HTR-8/SVneo (cell line): ENCODE results near the gene TNF.

Experiments used
- DNase-seq: peaks from one replicate; pipeline ENCODE4 v3.0.0; 2011; ENCODE audit warnings: low spot score, mixed read lengths; ENCODE audit not compliant: insufficient read length
- FAIRE-seq: peaks from 2 replicates; lab custom pipeline; 2011; peaks lifted over from hg19 to GRCh38; lab: Jason Lieb, UNC

The TNF gene

GRCh38 chr6:31575335-31575901, at the start of gene TNF:
TNF (plus strand) TSS chr6:31575565; CDS start chr6:31575742, 177 bp downstream.
- DNase-seq (no peak), FAIRE-seq (no peak)

- FAIRE-seq, result peak; percentile 4
These were observed 49.3 kb upstream of the TNF start for GRCh38 chr6:31525932-31526591.

GRCh38 chr6:31528307-31528777, 47.0 kb upstream of the TNF start:
- FAIRE-seq (no peak), DNase-seq (no peak)

More at GRCh38 chr6:31525932-31526591, 49.3 kb upstream of the TNF start:
- no peak for DNase-seq

- FAIRE-seq, result no peak
- no peak for DNase-seq
These were observed 46.5 kb upstream of the TNF start, which contains the start of gene MCCD1 for GRCh38 chr6:31528821-31529328. MCCD1 (plus strand) TSS chr6:31528962; CDS start chr6:31529015, 53 bp downstream.

- FAIRE-seq (no peak), DNase-seq (no peak)
These were observed 45.8 kb upstream of the TNF start for GRCh38 chr6:31529329-31530150.

DNA sequence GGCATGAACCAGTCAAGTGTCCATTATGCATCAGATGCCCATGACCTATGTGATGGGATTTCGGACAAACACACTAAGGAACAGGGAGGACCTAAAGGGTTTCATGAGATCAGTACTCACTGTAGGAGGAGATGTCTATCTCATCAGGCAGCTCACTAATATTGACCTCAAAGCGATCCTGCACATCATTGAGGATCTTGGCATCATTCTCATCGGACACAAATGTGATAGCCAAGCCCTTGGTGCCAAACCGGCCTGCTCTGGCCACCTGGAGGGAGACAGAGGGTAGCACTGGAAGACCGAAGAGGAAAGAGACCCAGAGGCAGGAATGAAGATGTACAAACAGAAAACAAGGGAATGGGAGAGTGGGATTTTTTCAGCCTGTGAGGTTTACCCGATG, 44.7 kb upstream of the TNF start:
- FAIRE-seq (peak; percentile 16), DNase-seq (no peak)

- FAIRE-seq, result no peak
- no peak for DNase-seq
These were observed 44.2 kb upstream of the TNF start for GRCh38 chr6:31531162-31531561.

GRCh38 chr6:31531771-31532643, 43.4 kb upstream of the TNF start:
- FAIRE-seq (no peak), DNase-seq (no peak)

DNA sequence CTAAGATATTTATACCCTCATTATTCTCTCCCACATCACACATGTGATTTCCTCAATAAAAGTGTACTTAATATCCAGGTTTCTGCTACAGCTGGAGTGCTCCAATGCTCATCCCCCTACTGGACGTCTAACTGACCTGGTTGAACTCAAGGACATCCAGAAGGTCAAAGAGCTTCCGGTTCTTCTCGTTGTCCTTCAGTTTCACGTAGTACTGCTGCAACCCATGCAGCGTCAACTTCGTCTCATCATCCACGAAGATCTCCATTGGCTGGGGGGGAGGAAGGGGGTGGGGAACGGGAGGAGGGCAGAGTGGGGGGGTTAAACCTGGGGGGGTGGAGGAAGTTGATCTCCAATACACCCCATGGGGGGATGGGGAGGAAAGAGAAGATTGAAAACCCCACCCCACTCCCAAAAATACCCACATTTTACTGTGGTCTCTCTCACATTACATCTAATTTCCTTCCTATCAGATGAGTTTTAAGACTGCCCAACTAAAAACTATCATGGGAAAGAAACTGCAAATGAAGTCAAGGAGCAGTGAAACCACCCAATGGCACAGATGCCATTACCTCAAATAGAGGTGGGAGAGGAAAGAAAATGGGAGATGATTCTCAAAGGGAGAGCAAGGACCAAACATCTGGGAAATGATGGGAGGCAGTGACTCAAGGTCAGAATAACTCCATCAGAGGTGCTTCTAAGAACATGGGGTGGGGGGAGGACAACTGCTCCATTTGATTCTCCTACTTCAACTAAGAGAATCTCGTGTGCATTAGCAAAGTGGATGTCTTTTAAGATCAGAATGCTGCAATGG, 42.5 kb upstream of the TNF start:
- DNase-seq (no peak), FAIRE-seq (no peak)

GRCh38 chr6:31533455-31533841, 41.9 kb upstream of the TNF start:
- no peak for DNase-seq
- no peak for FAIRE-seq

GRCh38 chr6:31534011-31534410, 41.4 kb upstream of the TNF start:
- DNase-seq (no peak), FAIRE-seq (no peak)

DNA sequence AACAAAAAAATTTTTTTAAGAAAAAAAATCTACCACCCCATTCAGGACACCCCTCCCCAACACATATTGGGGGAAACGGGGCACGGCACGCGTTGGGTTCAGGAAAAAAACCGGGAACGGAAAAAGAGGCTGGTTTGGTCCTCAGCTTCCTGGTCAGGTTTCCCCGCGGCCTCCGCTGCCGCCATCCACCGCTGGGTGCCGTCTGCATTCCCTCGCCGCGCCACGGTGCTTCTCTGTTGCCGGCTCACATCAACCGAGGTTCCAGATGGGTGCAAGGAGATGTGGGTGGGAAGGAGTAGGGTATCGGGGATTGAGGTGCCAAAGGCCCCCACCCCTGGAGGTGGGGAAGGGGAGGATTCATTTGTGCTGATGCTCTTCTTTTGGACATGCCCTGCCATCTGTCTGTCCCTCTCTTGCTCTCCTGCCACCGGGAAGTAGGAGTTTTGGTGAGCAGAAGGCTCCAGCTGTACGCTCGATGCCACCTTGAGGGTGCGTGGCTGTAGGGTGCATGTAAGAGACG, 40.8 kb upstream of the TNF start:
- no peak for FAIRE-seq
- no peak for DNase-seq

DNA sequence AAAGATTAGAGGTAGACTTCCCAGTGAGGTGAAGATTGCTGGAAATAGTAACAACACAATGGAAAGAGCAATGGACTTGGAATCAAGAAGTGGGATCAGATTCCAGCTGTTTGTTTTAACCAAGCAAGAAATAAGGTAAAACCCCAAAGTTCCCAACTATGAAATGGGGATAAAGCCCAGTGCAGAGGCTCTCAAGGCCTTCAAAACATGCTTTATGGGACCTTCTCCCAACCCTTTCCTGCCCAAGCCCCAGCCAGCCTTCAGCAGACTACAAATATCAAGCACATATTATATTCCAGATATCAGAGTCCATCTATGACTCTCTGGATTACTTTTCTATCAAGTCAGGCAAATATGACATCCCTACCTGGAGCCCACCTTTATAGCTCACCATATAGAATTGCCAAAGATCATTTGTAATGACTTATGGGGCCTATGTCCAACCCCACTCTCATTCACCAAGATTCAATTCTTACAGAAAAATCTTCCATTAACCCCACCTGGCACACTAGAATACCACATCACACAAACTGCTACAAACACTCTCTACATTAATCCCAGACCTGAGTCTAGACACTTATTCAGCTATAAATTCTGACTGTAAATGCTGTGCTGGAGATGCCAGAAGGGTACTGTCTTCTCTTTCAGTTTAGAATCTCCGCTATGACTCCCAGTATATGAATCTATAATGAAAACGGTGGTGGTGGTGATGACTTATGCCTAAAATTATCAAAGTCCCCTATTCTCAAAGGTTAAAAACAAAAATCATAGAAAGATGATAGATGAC, 39.6 kb upstream of the TNF start:
- FAIRE-seq (no peak), DNase-seq (no peak)

DNA sequence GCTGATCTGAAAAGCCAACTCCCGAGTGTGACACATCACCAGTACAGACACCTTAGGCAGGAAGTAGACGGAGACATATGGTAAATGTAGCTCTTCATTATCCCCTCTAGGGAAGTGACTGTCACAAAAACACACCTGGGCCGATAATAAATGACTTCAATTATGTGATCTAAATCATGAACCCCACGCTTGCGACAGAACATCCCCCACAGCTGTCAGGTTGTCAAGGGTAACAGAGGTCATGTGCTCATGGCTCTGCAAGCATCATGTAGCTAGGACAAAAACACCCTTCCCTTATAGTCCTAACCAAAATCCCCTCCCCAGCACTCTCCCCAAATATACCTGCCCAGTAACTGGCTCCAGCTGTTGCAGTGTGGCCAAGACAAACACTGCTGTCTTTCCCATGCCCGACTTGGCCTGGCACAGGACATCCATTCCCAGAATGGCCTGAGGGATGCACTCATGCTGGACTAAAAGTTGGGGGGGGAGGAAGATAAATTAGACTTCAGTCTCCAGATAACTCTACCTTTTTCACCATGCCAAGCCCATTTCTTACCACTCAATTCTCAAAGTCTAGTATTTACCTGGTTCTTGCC, 36.5 kb upstream of the TNF start:
- no peak for FAIRE-seq
- DNase-seq, result no peak

DNA sequence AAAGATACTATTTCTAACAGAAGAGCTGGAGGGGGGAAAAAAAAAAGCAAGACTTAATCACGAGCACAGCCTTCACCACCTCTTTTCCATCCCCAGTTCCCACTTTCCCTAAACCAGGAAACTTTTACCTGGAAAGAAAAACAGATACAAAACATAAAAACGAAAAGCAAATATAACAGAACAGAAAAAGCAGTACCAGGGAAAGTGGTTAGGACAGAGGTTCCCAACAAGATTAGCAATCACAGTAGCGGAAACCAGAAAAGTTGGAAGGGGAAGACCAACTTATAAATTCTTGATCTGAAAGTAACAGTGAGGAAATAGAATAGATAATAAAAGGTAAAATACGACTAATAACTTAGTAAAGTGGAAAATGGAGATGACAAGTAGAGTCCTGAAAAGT, 34.7 kb upstream of the TNF start:
- DNase-seq, result no peak
- no peak for FAIRE-seq

GRCh38 chr6:31541059-31541657, 34.2 kb upstream of the TNF start:
- FAIRE-seq (no peak), DNase-seq (no peak)
